ENCODE measurements around the gene KMT5B.
A peak's percentile ranks its signal among the peaks of the same experiment; 100 is the strongest.

KMT5B gene

DNA sequence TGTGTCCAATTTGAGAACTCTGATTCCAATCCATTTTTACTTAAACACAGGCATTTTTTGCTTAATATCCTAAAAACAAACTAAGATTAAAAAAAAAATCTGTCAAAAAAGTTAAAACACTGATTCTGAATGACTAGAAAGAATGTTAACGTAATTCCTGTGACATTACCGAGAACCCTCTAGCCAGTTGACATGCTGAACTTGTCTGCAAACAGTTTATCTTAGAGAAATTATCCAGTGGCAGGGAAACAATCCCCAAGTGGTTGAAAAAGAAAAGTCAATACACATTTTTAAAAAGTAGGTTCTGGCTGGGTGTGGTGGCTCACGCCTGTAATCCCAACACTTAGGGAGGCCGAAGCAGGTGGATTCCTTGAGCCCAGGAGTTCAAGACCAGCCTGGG, 11.6 kb downstream of the KMT5B start:
- H3K79me1 ChIP-seq (replicated peaks; ENCODE audit: low read length, poor library complexity, severe bottlenecking) = peaks cover 7% of the 10 kb centered on the region
- no peak overlapping the region for H3K14ac ChIP-seq (ENCODE audit: low read length in 2 of 2)
- H4K8ac ChIP-seq (ENCODE audit: low read length) = no peak overlapping the region
- H3K27me3 ChIP-seq (ENCODE audit: control insufficient read depth in 1 of 2, insufficient read depth in 1 of 2, low read length in 2 of 2) = no peaks in the 10 kb centered on the region
- no peak overlapping the region for H3K9ac ChIP-seq (ENCODE audit: low read length)
- peaks cover 4% of the 10 kb centered on the region for H3K4me1 ChIP-seq (ENCODE audit: control insufficient read depth, insufficient read depth, low read depth, low read length)
- H2BK5ac ChIP-seq (ENCODE audit: low read depth, low read length, poor library complexity, severe bottlenecking) = no peak overlapping the region
- no peak overlapping the region for H3K4me2 ChIP-seq (ENCODE audit: low read length, poor library complexity, severe bottlenecking)
- 87% methylated on average over 4 of the region's 4 CpGs for WGBS
- H3K4ac ChIP-seq (ENCODE audit: low read depth in 1 of 2, low read length in 2 of 2) = no peak overlapping the region
- H2BK120ac ChIP-seq (ENCODE audit: low read depth, low read length) = no peak overlapping the region
- H3K9me3 ChIP-seq (ENCODE audit: control insufficient read depth, low read length) = no peaks in the 10 kb centered on the region
- H3K23ac ChIP-seq (ENCODE audit: low read length in 2 of 2) = no peak overlapping the region
- H3K18ac ChIP-seq (ENCODE audit: low read depth in 1 of 2, low read length in 2 of 2) = no peak overlapping the region
- H2AK5ac ChIP-seq (ENCODE audit: low read length, severe bottlenecking) = no peak overlapping the region
- H2BK15ac ChIP-seq (ENCODE audit: low read depth, poor library complexity, severe bottlenecking) = no peak overlapping the region
- DNase-seq = no peak
- no peak overlapping the region for H2BK12ac ChIP-seq (ENCODE audit: low read length in 2 of 2)
- H3K27ac ChIP-seq (ENCODE audit: low read length, poor library complexity, severe bottlenecking) = no peak overlapping the region
- H2AFZ ChIP-seq (ENCODE audit: low read depth, low read length) = no peak overlapping the region
- no peak overlapping the region for H3K4me3 ChIP-seq (ENCODE audit: insufficient read depth in 1 of 2, low read depth in 1 of 2, low read length in 2 of 2)
- H4K91ac ChIP-seq (ENCODE audit: low read length) = no peak overlapping the region
- H3K36me3 ChIP-seq (ENCODE audit: control insufficient read depth in 1 of 2, insufficient read depth in 2 of 2, low read depth in 1 of 2, low read length in 2 of 2) = no peaks in the 10 kb centered on the region

DNA sequence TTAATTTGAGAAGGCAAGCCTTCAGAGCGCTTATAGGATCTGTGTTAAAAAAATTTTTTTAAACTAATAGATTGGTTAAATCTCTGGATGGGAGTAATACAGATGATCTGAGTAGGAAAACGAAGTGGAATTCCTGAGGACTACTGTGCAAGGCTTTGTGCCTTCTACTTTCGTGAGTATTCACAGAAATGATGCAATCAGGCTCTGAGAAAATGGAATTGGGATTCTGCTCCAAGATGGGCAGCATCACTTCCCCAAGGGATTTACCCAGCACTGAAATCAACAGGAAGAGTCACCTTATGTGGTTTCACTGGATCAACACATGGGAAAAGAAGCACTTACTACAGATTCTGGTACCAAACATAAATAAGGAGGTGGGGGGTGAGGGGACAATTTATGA, 12.5 kb downstream of the KMT5B start:
- H4K8ac ChIP-seq (ENCODE audit: low read length) = no peak overlapping the region
- H3K9me3 ChIP-seq (ENCODE audit: control insufficient read depth, low read length) = no peaks in the 10 kb centered on the region
- peak overlapping the region; percentile 63 for H3K9ac ChIP-seq (ENCODE audit: low read length)
- no peak overlapping the region for H3K23ac ChIP-seq (ENCODE audit: low read length in 2 of 2)
- no peak overlapping the region for H3K4me3 ChIP-seq (ENCODE audit: insufficient read depth in 1 of 2, low read depth in 1 of 2, low read length in 2 of 2)
- DNase-seq = peak; percentile 71
- no peak overlapping the region for H3K27ac ChIP-seq (ENCODE audit: low read length, poor library complexity, severe bottlenecking)
- H2AFZ ChIP-seq (ENCODE audit: low read depth, low read length) = no peak overlapping the region
- 85% methylated on average over 3 of the region's 3 CpGs for WGBS
- no peak overlapping the region for H2BK120ac ChIP-seq (ENCODE audit: low read depth, low read length)
- H3K36me3 ChIP-seq (ENCODE audit: control insufficient read depth in 1 of 2, insufficient read depth in 2 of 2, low read depth in 1 of 2, low read length in 2 of 2) = no peaks in the 10 kb centered on the region
- H2BK5ac ChIP-seq (ENCODE audit: low read depth, low read length, poor library complexity, severe bottlenecking) = no peak overlapping the region
- no peak overlapping the region for H2BK12ac ChIP-seq (ENCODE audit: low read length in 2 of 2)
- H3K14ac ChIP-seq (ENCODE audit: low read length in 2 of 2) = no peak overlapping the region
- H3K4me2 ChIP-seq (ENCODE audit: low read length, poor library complexity, severe bottlenecking) = no peak overlapping the region
- H3K18ac ChIP-seq (ENCODE audit: low read depth in 1 of 2, low read length in 2 of 2) = no peak overlapping the region
- no peak overlapping the region for H4K91ac ChIP-seq (ENCODE audit: low read length)
- H3K27me3 ChIP-seq (ENCODE audit: control insufficient read depth in 1 of 2, insufficient read depth in 1 of 2, low read length in 2 of 2) = no peaks in the 10 kb centered on the region
- peaks cover 7% of the 10 kb centered on the region for H3K79me1 ChIP-seq (replicated peaks; ENCODE audit: low read length, poor library complexity, severe bottlenecking)
- H2BK15ac ChIP-seq (ENCODE audit: low read depth, poor library complexity, severe bottlenecking) = no peak overlapping the region
- H3K4ac ChIP-seq (ENCODE audit: low read depth in 1 of 2, low read length in 2 of 2) = no peak overlapping the region
- H3K4me1 ChIP-seq (ENCODE audit: control insufficient read depth, insufficient read depth, low read depth, low read length) = peaks cover 2% of the 10 kb centered on the region
- H2AK5ac ChIP-seq (ENCODE audit: low read length, severe bottlenecking) = no peak overlapping the region

DNA sequence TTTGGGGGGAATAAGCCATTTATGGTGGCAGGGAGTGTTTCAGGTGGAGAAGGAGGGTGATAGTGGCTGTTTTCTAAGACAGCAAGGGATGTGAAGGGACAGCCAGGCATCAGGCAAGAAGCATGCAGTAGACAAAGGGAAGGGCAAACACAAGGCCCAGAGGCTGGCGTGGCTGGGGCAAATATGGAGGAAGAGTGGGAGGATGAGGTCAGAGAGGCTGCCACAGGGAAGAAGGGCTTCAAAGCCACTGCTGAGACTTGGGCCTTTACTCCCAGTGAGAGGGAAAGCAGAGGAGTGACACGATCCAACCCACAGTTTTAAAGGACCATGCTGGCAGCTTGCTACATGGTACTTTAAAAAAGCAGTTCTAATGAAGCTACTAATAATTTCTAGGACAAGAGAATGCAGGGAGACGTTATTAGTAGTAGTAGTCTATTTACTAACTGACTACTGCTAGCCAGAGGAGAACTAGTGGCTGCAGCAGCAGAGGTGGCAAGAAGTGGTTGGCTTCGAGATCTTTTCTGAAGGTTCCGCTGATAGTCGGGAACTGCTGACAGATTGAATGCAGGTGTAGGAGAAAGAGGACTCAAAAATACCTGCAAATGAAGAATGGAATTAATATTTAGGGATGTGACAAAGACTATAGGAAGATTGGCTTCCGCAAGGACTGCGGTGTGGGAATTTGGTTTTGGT, 13.7 kb downstream of the KMT5B start:
- H4K91ac ChIP-seq (ENCODE audit: low read length) = no peak overlapping the region
- no peak overlapping the region for H2BK15ac ChIP-seq (ENCODE audit: low read depth, poor library complexity, severe bottlenecking)
- H3K4me3 ChIP-seq (ENCODE audit: insufficient read depth in 1 of 2, low read depth in 1 of 2, low read length in 2 of 2) = no peak overlapping the region
- H4K8ac ChIP-seq (ENCODE audit: low read length) = no peak overlapping the region
- no peak overlapping the region for H3K4me2 ChIP-seq (ENCODE audit: low read length, poor library complexity, severe bottlenecking)
- H3K27me3 ChIP-seq (ENCODE audit: control insufficient read depth in 1 of 2, insufficient read depth in 1 of 2, low read length in 2 of 2) = no peaks in the 10 kb centered on the region
- no peaks in the 10 kb centered on the region for H3K36me3 ChIP-seq (ENCODE audit: control insufficient read depth in 1 of 2, insufficient read depth in 2 of 2, low read depth in 1 of 2, low read length in 2 of 2)
- no peak overlapping the region for H2BK12ac ChIP-seq (ENCODE audit: low read length in 2 of 2)
- H2AFZ ChIP-seq (ENCODE audit: low read depth, low read length) = no peak overlapping the region
- H3K79me1 ChIP-seq (replicated peaks; ENCODE audit: low read length, poor library complexity, severe bottlenecking) = peaks cover 7% of the 10 kb centered on the region
- H2BK5ac ChIP-seq (ENCODE audit: low read depth, low read length, poor library complexity, severe bottlenecking) = no peak overlapping the region
- no peak for DNase-seq
- H2BK120ac ChIP-seq (ENCODE audit: low read depth, low read length) = no peak overlapping the region
- WGBS = 96% methylated on average over 8 of the region's 8 CpGs
- H3K27ac ChIP-seq (ENCODE audit: low read length, poor library complexity, severe bottlenecking) = no peak overlapping the region
- H3K23ac ChIP-seq (ENCODE audit: low read length in 2 of 2) = no peak overlapping the region
- no peak overlapping the region for H3K18ac ChIP-seq (ENCODE audit: low read depth in 1 of 2, low read length in 2 of 2)
- H3K4ac ChIP-seq (ENCODE audit: low read depth in 1 of 2, low read length in 2 of 2) = no peak overlapping the region
- no peak overlapping the region for H3K14ac ChIP-seq (ENCODE audit: low read length in 2 of 2)
- no peak overlapping the region for H2AK5ac ChIP-seq (ENCODE audit: low read length, severe bottlenecking)
- no peak overlapping the region for H3K9ac ChIP-seq (ENCODE audit: low read length)
- H3K9me3 ChIP-seq (ENCODE audit: control insufficient read depth, low read length) = no peaks in the 10 kb centered on the region
- no peaks in the 10 kb centered on the region for H3K4me1 ChIP-seq (ENCODE audit: control insufficient read depth, insufficient read depth, low read depth, low read length)

DNA sequence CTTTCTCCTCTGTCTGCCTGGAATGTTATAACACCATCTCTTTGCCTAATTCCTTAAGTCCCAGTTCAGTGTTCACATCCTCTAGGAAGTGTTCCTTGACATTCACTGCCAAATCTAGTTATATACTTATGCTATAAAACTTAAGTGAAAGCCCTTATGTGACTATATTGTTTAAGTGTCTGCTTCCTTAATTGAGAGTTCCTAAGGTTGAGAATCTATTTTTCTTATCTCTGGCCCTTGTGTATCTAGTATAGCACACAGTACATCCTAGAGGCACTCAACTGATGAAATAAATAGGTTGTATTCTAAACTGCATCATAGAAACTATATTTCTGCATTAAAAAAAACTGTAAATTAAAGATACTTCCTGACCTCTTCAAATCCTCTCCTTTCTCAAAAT, 16.9 kb downstream of the KMT5B start:
- no peaks in the 10 kb centered on the region for H3K36me3 ChIP-seq (ENCODE audit: control insufficient read depth in 1 of 2, insufficient read depth in 2 of 2, low read depth in 1 of 2, low read length in 2 of 2)
- H2BK15ac ChIP-seq (ENCODE audit: low read depth, poor library complexity, severe bottlenecking) = no peak overlapping the region
- no peak overlapping the region for H2BK12ac ChIP-seq (ENCODE audit: low read length in 2 of 2)
- no peak overlapping the region for H3K23ac ChIP-seq (ENCODE audit: low read length in 2 of 2)
- no peak overlapping the region for H4K91ac ChIP-seq (ENCODE audit: low read length)
- no peak overlapping the region for H3K4me2 ChIP-seq (ENCODE audit: low read length, poor library complexity, severe bottlenecking)
- H3K4me1 ChIP-seq (ENCODE audit: control insufficient read depth, insufficient read depth, low read depth, low read length) = peaks cover 2% of the 10 kb centered on the region
- H3K9me3 ChIP-seq (ENCODE audit: control insufficient read depth, low read length) = no peaks in the 10 kb centered on the region
- H4K8ac ChIP-seq (ENCODE audit: low read length) = no peak overlapping the region
- H3K4me3 ChIP-seq (ENCODE audit: insufficient read depth in 1 of 2, low read depth in 1 of 2, low read length in 2 of 2) = no peak overlapping the region
- DNase-seq = no peak
- no peak overlapping the region for H2BK120ac ChIP-seq (ENCODE audit: low read depth, low read length)
- H3K27me3 ChIP-seq (ENCODE audit: control insufficient read depth in 1 of 2, insufficient read depth in 1 of 2, low read length in 2 of 2) = no peaks in the 10 kb centered on the region
- no peak overlapping the region for H3K9ac ChIP-seq (ENCODE audit: low read length)
- H3K27ac ChIP-seq (ENCODE audit: low read length, poor library complexity, severe bottlenecking) = no peak overlapping the region
- no peak overlapping the region for H2AK5ac ChIP-seq (ENCODE audit: low read length, severe bottlenecking)
- H3K18ac ChIP-seq (ENCODE audit: low read depth in 1 of 2, low read length in 2 of 2) = no peak overlapping the region
- H2BK5ac ChIP-seq (ENCODE audit: low read depth, low read length, poor library complexity, severe bottlenecking) = no peak overlapping the region
- peaks cover 5% of the 10 kb centered on the region for H3K79me1 ChIP-seq (replicated peaks; ENCODE audit: low read length, poor library complexity, severe bottlenecking)
- H3K14ac ChIP-seq (ENCODE audit: low read length in 2 of 2) = no peak overlapping the region
- no peak overlapping the region for H3K4ac ChIP-seq (ENCODE audit: low read depth in 1 of 2, low read length in 2 of 2)
- H2AFZ ChIP-seq (ENCODE audit: low read depth, low read length) = no peak overlapping the region
